ENCODE measurements around the gene PAQR3. TPM values are rescaled to one million over a fixed set of nuclear protein-coding genes. Genes with fewer than 3 reads are reported as not detected.

The PAQR3 gene
- total and polyA plus RNA-seq, 2 of the 4 experiments (the other 2 are of a cell fraction), result 11.5 to 11.8 TPM

DNA sequence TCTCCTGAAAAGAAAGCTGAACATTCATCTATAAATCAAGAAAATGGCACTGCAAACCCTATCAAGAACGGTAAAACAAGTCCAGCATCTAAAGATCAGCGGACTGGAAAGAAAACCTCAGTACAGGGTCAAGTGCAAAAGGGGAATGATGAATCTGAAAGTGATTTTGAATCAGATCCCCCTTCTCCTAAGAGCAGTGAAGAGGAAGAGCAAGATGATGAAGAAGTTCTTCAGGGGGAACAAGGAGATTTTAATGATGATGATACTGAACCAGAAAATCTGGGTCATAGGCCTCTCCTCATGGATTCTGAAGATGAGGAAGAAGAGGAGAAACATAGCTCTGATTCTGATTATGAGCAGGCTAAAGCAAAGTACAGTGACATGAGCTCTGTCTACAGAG lies 28.6 kb downstream of the PAQR3 start:
- H2BK5ac ChIP-seq (ENCODE audit: low read depth, low read length, poor library complexity, severe bottlenecking), result no peak overlapping the region
- no peak overlapping the region for H3K14ac ChIP-seq (replicated peaks; ENCODE audit: low read depth, low read length)
- WGBS, 2 experiments (ENCODE audit: extremely low coverage in 2 of 2, insufficient read length in 1 of 2), result no CpG with 5 or more reads among the region's 2 CpGs
- in situ Hi-C loops (cut with MboI; ENCODE audit: low sequenced_read_pairs), result no loop called here
- ChIA-PET CTCF (no interaction called here), POLR2A (ENCODE audit: unreplicated experiment) (no interaction called here)
- no peak overlapping the region for H3K23ac ChIP-seq (ENCODE audit: low read depth, low read length)
- H3K9me1 ChIP-seq (ENCODE audit: insufficient read depth, low read length), result 0 out of 2 replicates have a peak, but pooled peaks cover 2% of the 10 kb centered on the region
- dilution Hi-C loops (cut with HindIII; ENCODE audit: low sequenced_read_pairs, unreplicated experiment), result no loop called here
- H2AK9ac ChIP-seq (replicated peaks; ENCODE audit: low read depth, low read length, poor library complexity), result no peak overlapping the region
- no peak overlapping the region for H3K27ac ChIP-seq (ENCODE audit: insufficient read depth, low read length)
- no peak overlapping the region for H2AK5ac ChIP-seq (ENCODE audit: low read depth, low read length)
- H3K9ac ChIP-seq (ENCODE audit: low read depth, low read length), result no peak overlapping the region
- H3K79me1 ChIP-seq (ENCODE audit: low read depth in 1 of 2, low read length in 2 of 2), result 0 out of 4 replicates have a peak, but pooled peaks cover 0 to 2% of the 10 kb centered on the region in 2 experiments
- H2AFZ ChIP-seq (replicated peaks; ENCODE audit: low read length, poor library complexity), result no peak overlapping the region
- no peaks in the 10 kb centered on the region for H4K20me1 ChIP-seq (ENCODE audit: insufficient read depth, low read length)
- ATAC-seq (ENCODE audit: low read depth) (no peak), DNase-seq (no peak)
- no peak overlapping the region for H3K4me3 ChIP-seq (ENCODE audit: insufficient read depth, low read depth, low read length)
- H3K36me3 ChIP-seq (ENCODE audit: control insufficient read depth, insufficient read depth, low read length), result peaks cover 9% of the 10 kb centered on the region
- no peak overlapping the region for H4K91ac ChIP-seq (ENCODE audit: insufficient read depth, low read depth, low read length)
- intact Hi-C loops (cut with micrococcal nuclease), result no loop called here
- H4K5ac ChIP-seq (ENCODE audit: low read depth, low read length), result no peak overlapping the region
- H3K56ac ChIP-seq (ENCODE audit: extremely low read depth, insufficient read depth, low read length), result no peak overlapping the region
- no peak overlapping the region for H2BK15ac ChIP-seq (ENCODE audit: low read depth, low read length)
- BruUV-seq (replicated peaks), result no TSS peak
- no peak overlapping the region for H3K18ac ChIP-seq (ENCODE audit: low read depth, low read length)
- H3K4ac ChIP-seq (ENCODE audit: low read depth, low read length), result no peak overlapping the region
- no peaks in the 10 kb centered on the region for H3K27me3 ChIP-seq (ENCODE audit: control insufficient read depth, insufficient read depth, low read length)
- no peak overlapping the region for H4K8ac ChIP-seq (ENCODE audit: low read depth in 2 of 2, low read length in 2 of 2)
- no peaks in the 10 kb centered on the region for H3K4me1 ChIP-seq (ENCODE audit: control insufficient read depth, insufficient read depth, low read length)
- no peak overlapping the region for H3K4me2 ChIP-seq (ENCODE audit: low read depth, low read length)
- H2BK20ac ChIP-seq (ENCODE audit: low read depth, low read length), result no peak overlapping the region
- H3K9me3 ChIP-seq (ENCODE audit: control insufficient read depth, insufficient read depth, low read length), result no peaks in the 10 kb centered on the region
- TF ChIP-seq POLR2A (IDR thresholded peaks at IDR 0.05; ENCODE audit: low read depth, low read length) (no peak), BHLHE40 (IDR thresholded peaks at IDR 0.05; ENCODE audit: low read depth, low read length) (no peak), FOS (IDR thresholded peaks at IDR 0.05; ENCODE audit: low read depth, low read length) (no peak), MAFK (IDR thresholded peaks at IDR 0.05; ENCODE audit: low read depth, low read length) (no peak), CEBPB (IDR thresholded peaks at IDR 0.05; ENCODE audit: low read depth, low read length) (no peak), RAD21 (IDR thresholded peaks at IDR 0.05; ENCODE audit: low read length) (no peak), RCOR1 (IDR thresholded peaks at IDR 0.05; ENCODE audit: insufficient replicate concordance, low read length) (no peak), RFX5 (IDR thresholded peaks at IDR 0.05; ENCODE audit: low read depth, low read length) (no peak), MXI1 (IDR thresholded peaks at IDR 0.05; ENCODE audit: borderline replicate concordance, low read depth, low read length) (no peak), CHD1 (IDR thresholded peaks at IDR 0.05; ENCODE audit: low read depth, low read length) (no peak), NFE2L2 (IDR thresholded peaks at IDR 0.05; ENCODE audit: low read depth, low read length) (no peak)
- TF ChIP-seq, protein P1, sequence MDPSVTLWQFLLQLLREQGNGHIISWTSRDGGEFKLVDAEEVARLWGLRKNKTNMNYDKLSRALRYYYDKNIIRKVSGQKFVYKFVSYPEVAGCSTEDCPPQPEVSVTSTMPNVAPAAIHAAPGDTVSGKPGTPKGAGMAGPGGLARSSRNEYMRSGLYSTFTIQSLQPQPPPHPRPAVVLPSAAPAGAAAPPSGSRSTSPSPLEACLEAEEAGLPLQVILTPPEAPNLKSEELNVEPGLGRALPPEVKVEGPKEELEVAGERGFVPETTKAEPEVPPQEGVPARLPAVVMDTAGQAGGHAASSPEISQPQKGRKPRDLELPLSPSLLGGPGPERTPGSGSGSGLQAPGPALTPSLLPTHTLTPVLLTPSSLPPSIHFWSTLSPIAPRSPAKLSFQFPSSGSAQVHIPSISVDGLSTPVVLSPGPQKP (IDR thresholded peaks at IDR 0.05; ENCODE audit: borderline replicate concordance, low read depth, low read length), result no peak
- TF ChIP-seq, protein P2, sequence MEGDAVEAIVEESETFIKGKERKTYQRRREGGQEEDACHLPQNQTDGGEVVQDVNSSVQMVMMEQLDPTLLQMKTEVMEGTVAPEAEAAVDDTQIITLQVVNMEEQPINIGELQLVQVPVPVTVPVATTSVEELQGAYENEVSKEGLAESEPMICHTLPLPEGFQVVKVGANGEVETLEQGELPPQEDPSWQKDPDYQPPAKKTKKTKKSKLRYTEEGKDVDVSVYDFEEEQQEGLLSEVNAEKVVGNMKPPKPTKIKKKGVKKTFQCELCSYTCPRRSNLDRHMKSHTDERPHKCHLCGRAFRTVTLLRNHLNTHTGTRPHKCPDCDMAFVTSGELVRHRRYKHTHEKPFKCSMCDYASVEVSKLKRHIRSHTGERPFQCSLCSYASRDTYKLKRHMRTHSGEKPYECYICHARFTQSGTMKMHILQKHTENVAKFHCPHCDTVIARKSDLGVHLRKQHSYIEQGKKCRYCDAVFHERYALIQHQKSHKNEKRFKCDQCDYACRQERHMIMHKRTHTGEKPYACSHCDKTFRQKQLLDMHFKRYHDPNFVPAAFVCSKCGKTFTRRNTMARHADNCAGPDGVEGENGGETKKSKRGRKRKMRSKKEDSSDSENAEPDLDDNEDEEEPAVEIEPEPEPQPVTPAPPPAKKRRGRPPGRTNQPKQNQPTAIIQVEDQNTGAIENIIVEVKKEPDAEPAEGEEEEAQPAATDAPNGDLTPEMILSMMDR (conservative IDR thresholded peaks at IDR 0.05; ENCODE audit: low read depth, low read length), result no peak
- no peak overlapping the region for H2BK120ac ChIP-seq (ENCODE audit: low read depth, low read length)

All from IMR-90 (cell line).